Chondrocyte (in vitro differentiated cells): ENCODE results near the gene HEBP1. TPM values are rescaled to one million over a fixed set of nuclear protein-coding genes. Genes with fewer than 3 reads are reported as not detected.

Experiments used
- DNase-seq: peaks from one replicate; pipeline ENCODE4 v3.0.0; 2021; ENCODE audit warnings: mixed read lengths, low spot score
- H3K27ac Mint-ChIP-seq: one replicate; pipeline ENCODE4 v1.8.0; 2021; ENCODE audit warnings: mild to moderate bottlenecking, moderate library complexity, mixed read lengths; ENCODE audit not compliant: unreplicated experiment
- H3K27me3 Mint-ChIP-seq: 2 replicates; pipeline ENCODE4 v1.8.0; 2021; ENCODE audit warnings: low read depth, mixed read lengths
- H3K36me3 Mint-ChIP-seq: 2 replicates; pipeline ENCODE4 v1.8.0; 2021; ENCODE audit warnings: low read depth, mixed read lengths
- H3K4me1 Mint-ChIP-seq: 2 replicates; pipeline ENCODE4 v1.8.0; 2021; ENCODE audit warnings: low read depth, mild to moderate bottlenecking, mixed read lengths
- H3K4me3 Mint-ChIP-seq: one replicate; pipeline ENCODE4 v1.8.0; 2021; ENCODE audit warnings: mild to moderate bottlenecking, moderate library complexity, mixed read lengths; ENCODE audit not compliant: unreplicated experiment
- H3K9me3 Mint-ChIP-seq: 2 replicates; pipeline ENCODE4 v1.8.0; 2021; ENCODE audit warnings: low read depth, mixed read lengths
- total RNA-seq: library from RNA; stranded (reverse); gene quantifications from 3 replicates; pipeline ENCODE4 v1.2.1, GENCODE V29; 2021
- TF ChIP-seq, protein P1 (sequence below): fragments of 200-600 bp; sonication (generic); IDR thresholded peaks from 2 replicates; pipeline ENCODE4 v1.5.0; 2021; ENCODE audit warnings: antibody characterized with exemption, mild to moderate bottlenecking, moderate library complexity

HEBP1 gene
- total RNA-seq, 1 donor from 2014 or later = 50.7 TPM

DNA sequence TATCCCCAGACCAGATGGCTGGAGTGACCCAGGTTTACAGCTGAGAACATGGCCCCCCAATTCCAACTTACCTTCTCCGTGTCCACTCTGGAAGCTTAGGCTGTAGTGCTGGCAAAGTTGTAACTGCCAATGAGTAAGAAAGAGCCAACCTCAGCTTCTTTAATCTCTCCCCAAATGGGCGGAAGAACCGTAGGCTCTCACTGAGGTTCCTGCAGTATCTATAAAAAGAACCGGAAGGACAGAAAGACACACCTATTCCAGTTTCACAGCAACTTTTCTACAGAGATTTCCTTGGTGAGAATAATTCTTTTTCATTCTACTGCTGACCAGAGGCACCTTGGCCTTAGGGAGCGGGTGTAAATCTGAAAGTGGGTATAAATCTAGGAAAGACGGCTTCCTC is 48.0 kb downstream of the HEBP1 start, which contains the start of gene GPRC5D:
GPRC5D (minus strand) TSS at position 135 of the 400 bp plus-strand sequence. CDS start 1,786 bp downstream, outside the sequence.
- Mint-ChIP-seq H3K27ac (no peak within 1 kb of the TSS), H3K9me3 (no peaks in the 10 kb centered on the region), H3K36me3 (no peaks in the 10 kb centered on the region), H3K4me3 (no peak within 1 kb of the TSS), H3K4me1 (peaks cover 5% of the 10 kb centered on the region), H3K27me3 (no peaks in the 10 kb centered on the region)
- DNase-seq = no peak
- TF ChIP-seq, protein P1, sequence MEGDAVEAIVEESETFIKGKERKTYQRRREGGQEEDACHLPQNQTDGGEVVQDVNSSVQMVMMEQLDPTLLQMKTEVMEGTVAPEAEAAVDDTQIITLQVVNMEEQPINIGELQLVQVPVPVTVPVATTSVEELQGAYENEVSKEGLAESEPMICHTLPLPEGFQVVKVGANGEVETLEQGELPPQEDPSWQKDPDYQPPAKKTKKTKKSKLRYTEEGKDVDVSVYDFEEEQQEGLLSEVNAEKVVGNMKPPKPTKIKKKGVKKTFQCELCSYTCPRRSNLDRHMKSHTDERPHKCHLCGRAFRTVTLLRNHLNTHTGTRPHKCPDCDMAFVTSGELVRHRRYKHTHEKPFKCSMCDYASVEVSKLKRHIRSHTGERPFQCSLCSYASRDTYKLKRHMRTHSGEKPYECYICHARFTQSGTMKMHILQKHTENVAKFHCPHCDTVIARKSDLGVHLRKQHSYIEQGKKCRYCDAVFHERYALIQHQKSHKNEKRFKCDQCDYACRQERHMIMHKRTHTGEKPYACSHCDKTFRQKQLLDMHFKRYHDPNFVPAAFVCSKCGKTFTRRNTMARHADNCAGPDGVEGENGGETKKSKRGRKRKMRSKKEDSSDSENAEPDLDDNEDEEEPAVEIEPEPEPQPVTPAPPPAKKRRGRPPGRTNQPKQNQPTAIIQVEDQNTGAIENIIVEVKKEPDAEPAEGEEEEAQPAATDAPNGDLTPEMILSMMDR = no peak

DNA sequence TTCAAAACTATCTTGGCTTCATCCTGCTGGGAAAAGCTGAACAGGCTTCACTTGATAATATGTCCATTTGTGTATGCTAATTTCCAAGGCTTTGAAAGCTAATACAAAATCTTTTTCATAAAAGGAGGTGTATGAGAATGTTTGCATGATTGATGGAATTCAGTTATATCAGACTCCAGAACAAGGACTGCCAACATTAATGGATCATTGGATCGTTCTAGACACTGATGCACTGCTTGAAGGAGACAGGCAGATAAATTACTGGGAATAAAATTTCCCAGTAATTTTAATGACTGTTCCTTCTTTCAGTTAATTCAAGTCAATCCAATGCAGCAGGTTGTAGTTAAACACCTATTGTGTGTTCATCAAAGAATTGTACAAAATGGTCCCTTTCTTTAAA is 48.6 kb downstream of the HEBP1 start:
- DNase-seq = no peak
- TF ChIP-seq, protein P1 = no peak
- peaks cover 5% of the 10 kb centered on the region for H3K4me1 Mint-ChIP-seq
- H3K27ac Mint-ChIP-seq = no peak overlapping the region
- H3K27me3 Mint-ChIP-seq = no peaks in the 10 kb centered on the region
- H3K36me3 Mint-ChIP-seq = no peaks in the 10 kb centered on the region
- no peaks in the 10 kb centered on the region for H3K9me3 Mint-ChIP-seq
- no peak overlapping the region for H3K4me3 Mint-ChIP-seq

DNA sequence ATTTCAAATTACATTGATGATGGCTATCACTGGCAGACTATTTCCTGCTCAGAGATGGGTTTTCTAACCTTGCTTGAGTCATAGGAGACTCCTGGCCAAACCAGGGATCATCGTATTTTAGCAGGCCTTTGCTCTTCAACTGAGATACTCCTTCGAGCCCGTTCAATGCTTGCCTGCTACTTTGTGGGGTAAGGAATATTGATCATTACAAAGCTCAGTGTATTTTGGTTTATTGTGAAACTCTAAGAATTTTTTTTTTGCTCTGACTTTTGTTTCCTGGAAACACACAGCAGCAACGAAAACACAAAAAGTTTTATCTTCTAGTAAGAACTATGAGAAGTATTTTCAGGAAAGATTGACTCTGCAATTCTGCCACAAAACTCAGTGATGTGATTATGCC is 52.2 kb downstream of the HEBP1 start:
- TF ChIP-seq, protein P1 = no peak
- no peaks in the 10 kb centered on the region for H3K27me3 Mint-ChIP-seq
- H3K27ac Mint-ChIP-seq = no peak overlapping the region
- no peaks in the 10 kb centered on the region for H3K9me3 Mint-ChIP-seq
- H3K4me1 Mint-ChIP-seq = no peaks in the 10 kb centered on the region
- no peaks in the 10 kb centered on the region for H3K36me3 Mint-ChIP-seq
- DNase-seq = no peak
- H3K4me3 Mint-ChIP-seq = no peak overlapping the region

DNA sequence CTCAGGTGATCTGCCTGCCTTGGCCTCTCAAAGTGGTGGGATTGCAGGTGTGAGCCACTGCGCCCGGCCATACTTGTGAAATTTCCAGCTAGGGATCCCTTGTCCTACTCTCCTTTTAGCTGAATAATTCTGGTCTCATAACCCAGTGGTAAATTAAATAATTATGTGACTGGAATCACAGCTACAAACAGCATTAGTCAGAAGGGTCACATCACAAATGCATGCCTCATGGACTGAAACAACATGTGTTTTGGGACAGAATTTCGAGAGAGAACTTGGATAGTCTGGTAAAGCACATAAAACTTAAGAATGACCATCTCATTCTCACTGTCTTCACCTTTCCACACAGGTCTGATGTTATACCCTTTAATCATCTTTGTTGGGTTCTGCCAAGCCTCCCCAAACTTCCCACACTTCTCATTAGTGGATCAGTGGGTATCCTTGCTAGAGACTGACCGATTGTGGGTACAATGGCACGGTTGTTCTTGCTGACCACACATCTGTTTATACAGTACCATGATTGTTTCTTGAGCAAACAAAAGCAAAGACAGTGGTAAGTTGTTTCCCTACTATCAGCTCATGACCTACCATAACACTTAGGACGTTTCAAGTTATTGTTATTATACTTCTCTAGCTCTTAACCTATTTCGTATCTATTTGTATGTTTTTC is 53.2 kb downstream of the HEBP1 start:
- H3K4me1 Mint-ChIP-seq = no peaks in the 10 kb centered on the region
- H3K36me3 Mint-ChIP-seq = no peaks in the 10 kb centered on the region
- H3K4me3 Mint-ChIP-seq = no peak overlapping the region
- no peaks in the 10 kb centered on the region for H3K27me3 Mint-ChIP-seq
- no peak for DNase-seq
- no peak overlapping the region for H3K27ac Mint-ChIP-seq
- TF ChIP-seq, protein P1 = no peak
- H3K9me3 Mint-ChIP-seq = no peaks in the 10 kb centered on the region

DNA sequence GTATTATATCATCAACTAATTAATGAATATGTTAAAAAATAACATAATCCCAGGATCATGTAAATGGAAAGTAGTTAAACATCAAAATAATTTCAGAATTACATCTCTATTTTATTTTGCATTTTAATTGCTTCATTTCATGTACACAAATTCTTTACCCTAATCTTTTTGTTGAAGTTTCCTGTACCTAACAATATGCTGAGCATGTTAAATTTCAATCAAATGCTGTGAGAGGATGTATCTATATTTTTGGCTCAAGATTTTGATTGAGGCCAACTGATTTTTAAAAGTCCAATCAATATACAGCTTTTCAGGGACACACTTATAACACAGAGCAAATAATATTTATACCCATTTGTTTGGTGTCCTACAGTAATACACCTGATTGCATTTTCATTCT is 54.5 kb downstream of the HEBP1 start:
- Mint-ChIP-seq H3K4me3 (no peak overlapping the region), H3K27me3 (no peaks in the 10 kb centered on the region), H3K4me1 (no peaks in the 10 kb centered on the region), H3K27ac (no peak overlapping the region), H3K36me3 (no peaks in the 10 kb centered on the region), H3K9me3 (no peaks in the 10 kb centered on the region)
- no peak for DNase-seq
- TF ChIP-seq, protein P1 = no peak
